Parathyroid adenoma (tissue), 2 donors: ENCODE results near the gene INSC.

Experiments used
- H2AFZ ChIP-seq: fragments of 300-600 bp; sonication (generic); one replicate; pipeline ENCODE4 v1.7.0; 2017; ENCODE audit warnings: antibody characterized with exemption, mild to moderate bottlenecking
- H3K27ac ChIP-seq: fragments of 300-600 bp; sonication (generic); one replicate; pipeline ENCODE4 v1.7.0; 2017
- H3K27me3 ChIP-seq: fragments of 300-600 bp; sonication (generic); one replicate; pipeline ENCODE4 v1.7.0; 2017; ENCODE audit warnings: low read length; ENCODE audit not compliant: control insufficient read depth, insufficient read depth
- H3K36me3 ChIP-seq: fragments of 300-600 bp; sonication (generic); one replicate; pipeline ENCODE4 v1.7.0; 2017; ENCODE audit warnings: low read length; ENCODE audit not compliant: control insufficient read depth, insufficient read depth
- H3K4me1 ChIP-seq: fragments of 300-600 bp; sonication (generic); one replicate; pipeline ENCODE4 v1.7.0; 2017; ENCODE audit warnings: control low read depth
- H3K4me2 ChIP-seq: fragments of 300-600 bp; sonication (generic); one replicate; pipeline ENCODE4 v1.7.0; 2017; ENCODE audit warnings: low read length
- H3K4me3 ChIP-seq: fragments of 300-600 bp; sonication (generic); one replicate; pipeline ENCODE4 v1.7.0; 2017; ENCODE audit warnings: low read depth, low read length
- H3K79me2 ChIP-seq: fragments of 300-600 bp; sonication (generic); one replicate; pipeline ENCODE4 v1.7.0; 2017; ENCODE audit warnings: control low read depth
- H3K9ac ChIP-seq: fragments of 300-600 bp; sonication (generic); one replicate; pipeline ENCODE4 v1.7.0; 2017; ENCODE audit warnings: mild to moderate bottlenecking
- H3K9me3 ChIP-seq: fragments of 300-600 bp; sonication (generic); one replicate; pipeline ENCODE4 v1.7.0; 2017; ENCODE audit warnings: low read length; ENCODE audit not compliant: control insufficient read depth
- CTCF ChIP-seq: fragments of 300-600 bp; sonication (generic); IDR thresholded peaks from one replicate; pipeline ENCODE4 v1.7.0; 2017; ENCODE audit warnings: antibody characterized with exemption, mild to moderate bottlenecking
- donor health status: primary hyperparathyroidism.

INSC gene

DNA sequence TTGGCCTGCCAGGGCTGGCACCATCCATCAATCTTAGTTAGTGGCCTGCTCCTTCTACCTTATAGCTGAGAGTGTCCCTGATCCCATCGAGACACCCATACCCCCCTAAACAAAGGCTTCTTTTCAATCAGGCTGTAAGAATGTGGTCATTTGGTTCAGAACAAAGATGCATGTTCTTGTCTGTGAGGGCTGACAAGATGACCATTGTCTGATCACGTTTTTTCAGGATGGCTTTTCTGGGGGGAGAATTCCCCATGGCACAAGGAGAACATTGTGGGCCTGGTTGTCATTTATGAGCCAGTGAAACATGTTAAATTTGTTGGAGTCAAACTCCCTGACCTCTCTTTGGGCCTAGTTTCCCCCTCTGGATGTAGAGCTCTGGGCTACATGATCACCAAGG lies 160.4 kb downstream of the INSC start:
- no peak overlapping the region for H3K4me2 ChIP-seq
- no peak for TF ChIP-seq CTCF
- H3K4me1 ChIP-seq, result peaks cover 2% of the 10 kb centered on the region
- H2AFZ ChIP-seq, result no peak overlapping the region
- no peaks in the 10 kb centered on the region for H3K79me2 ChIP-seq
- no peaks in the 10 kb centered on the region for H3K36me3 ChIP-seq
- no peak overlapping the region for H3K27ac ChIP-seq
- no peak overlapping the region for H3K4me3 ChIP-seq
- H3K27me3 ChIP-seq, result no peaks in the 10 kb centered on the region
- H3K9me3 ChIP-seq, result no peaks in the 10 kb centered on the region
- H3K9ac ChIP-seq, result no peak overlapping the region

DNA sequence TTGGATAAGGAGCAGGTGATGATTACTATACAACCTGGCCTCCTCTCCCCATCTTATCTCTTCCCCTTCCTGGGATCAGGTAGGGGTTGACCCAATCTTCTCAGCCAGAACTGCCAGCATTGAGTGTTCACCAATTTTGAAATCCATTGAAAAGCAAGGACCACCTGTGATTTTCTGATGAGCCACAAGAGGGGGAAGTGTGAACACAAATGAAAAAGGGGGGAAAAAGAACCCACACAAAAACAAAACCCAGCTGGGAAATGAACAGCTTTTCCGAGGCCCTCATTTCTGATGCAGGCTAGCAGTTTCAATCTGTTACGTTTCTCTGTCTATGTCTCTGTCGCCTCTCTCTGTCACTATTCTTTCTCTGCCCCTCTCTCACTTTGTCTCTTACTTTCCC lies 161.9 kb downstream of the INSC start:
- H3K4me2 ChIP-seq, result no peak overlapping the region
- no peaks in the 10 kb centered on the region for H3K27me3 ChIP-seq
- no peak overlapping the region for H3K9ac ChIP-seq
- peak overlapping the region; percentile 32 for H3K27ac ChIP-seq
- no peaks in the 10 kb centered on the region for H3K36me3 ChIP-seq
- no peaks in the 10 kb centered on the region for H3K9me3 ChIP-seq
- TF ChIP-seq CTCF, result peak; percentile 13
- H3K4me3 ChIP-seq, result no peak overlapping the region
- no peaks in the 10 kb centered on the region for H3K79me2 ChIP-seq
- H3K4me1 ChIP-seq, result peaks cover 2% of the 10 kb centered on the region
- peak overlapping the region; percentile 62 for H2AFZ ChIP-seq

DNA sequence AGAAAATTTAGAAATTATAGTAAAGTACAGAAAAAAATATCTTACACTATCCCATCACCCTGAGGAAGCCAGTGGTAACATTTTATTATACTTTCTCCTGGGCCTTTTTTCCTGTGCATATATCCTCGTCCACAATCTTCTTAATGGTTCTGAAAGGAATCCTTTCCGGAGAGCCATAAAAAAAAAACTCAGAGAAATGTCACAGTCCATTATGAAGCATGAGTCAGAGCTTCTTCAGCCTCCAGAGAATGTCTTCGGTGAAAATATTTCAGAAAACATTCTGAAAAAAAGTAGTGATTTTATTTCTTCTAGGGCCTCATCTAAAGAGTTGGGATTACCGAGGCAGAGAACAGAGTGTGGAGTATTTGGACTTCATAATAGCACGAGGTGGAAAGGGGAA lies 163.4 kb downstream of the INSC start:
- Histone ChIP-seq H3K9ac (no peak overlapping the region), H3K4me3 (no peak overlapping the region), H3K79me2 (no peaks in the 10 kb centered on the region), H3K4me2 (no peak overlapping the region), H3K27me3 (no peaks in the 10 kb centered on the region), H3K4me1 (peaks cover 2% of the 10 kb centered on the region), H3K36me3 (no peaks in the 10 kb centered on the region), H3K9me3 (no peaks in the 10 kb centered on the region), H3K27ac (no peak overlapping the region), H2AFZ (no peak overlapping the region)
- TF ChIP-seq CTCF, result no peak

DNA sequence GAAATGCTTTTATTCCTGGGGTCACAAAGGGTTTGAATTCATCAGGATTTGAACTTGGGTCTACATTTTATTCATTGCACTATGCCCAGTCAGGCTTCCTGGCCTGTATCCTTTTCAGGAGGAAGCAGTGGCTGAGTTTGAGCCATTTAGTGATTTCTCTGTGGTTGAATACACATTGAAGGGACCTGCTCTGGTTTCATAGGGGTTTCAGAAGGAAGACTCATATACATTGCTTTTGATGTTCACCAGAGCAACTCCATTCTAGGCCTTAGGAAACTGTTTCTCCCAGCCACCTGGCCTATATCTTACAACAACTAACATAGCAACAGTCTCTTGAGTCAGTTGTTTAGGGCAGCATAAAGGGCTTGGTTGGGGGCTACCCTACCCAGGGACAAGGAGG lies 165.7 kb downstream of the INSC start:
- no peak overlapping the region for H3K27ac ChIP-seq
- no peaks in the 10 kb centered on the region for H3K9me3 ChIP-seq
- H3K4me2 ChIP-seq, result no peak overlapping the region
- no peak overlapping the region for H3K9ac ChIP-seq
- H3K36me3 ChIP-seq, result no peaks in the 10 kb centered on the region
- H2AFZ ChIP-seq, result no peak overlapping the region
- H3K4me3 ChIP-seq, result no peak overlapping the region
- peaks cover 2% of the 10 kb centered on the region for H3K4me1 ChIP-seq
- no peaks in the 10 kb centered on the region for H3K27me3 ChIP-seq
- TF ChIP-seq CTCF, result no peak
- no peaks in the 10 kb centered on the region for H3K79me2 ChIP-seq

GRCh38 chr11:15282754-15283153 lies 168.0 kb downstream of the INSC start:
- H3K79me2 ChIP-seq, result no peaks in the 10 kb centered on the region
- no peak overlapping the region for H3K9ac ChIP-seq
- H3K4me1 ChIP-seq, result no peaks in the 10 kb centered on the region
- H2AFZ ChIP-seq, result no peak overlapping the region
- TF ChIP-seq CTCF, result no peak
- H3K36me3 ChIP-seq, result no peaks in the 10 kb centered on the region
- no peak overlapping the region for H3K4me3 ChIP-seq
- no peaks in the 10 kb centered on the region for H3K27me3 ChIP-seq
- H3K9me3 ChIP-seq, result no peaks in the 10 kb centered on the region
- H3K4me2 ChIP-seq, result no peak overlapping the region
- no peak overlapping the region for H3K27ac ChIP-seq
